ENCODE measurements around the gene SORCS2.

DNA sequence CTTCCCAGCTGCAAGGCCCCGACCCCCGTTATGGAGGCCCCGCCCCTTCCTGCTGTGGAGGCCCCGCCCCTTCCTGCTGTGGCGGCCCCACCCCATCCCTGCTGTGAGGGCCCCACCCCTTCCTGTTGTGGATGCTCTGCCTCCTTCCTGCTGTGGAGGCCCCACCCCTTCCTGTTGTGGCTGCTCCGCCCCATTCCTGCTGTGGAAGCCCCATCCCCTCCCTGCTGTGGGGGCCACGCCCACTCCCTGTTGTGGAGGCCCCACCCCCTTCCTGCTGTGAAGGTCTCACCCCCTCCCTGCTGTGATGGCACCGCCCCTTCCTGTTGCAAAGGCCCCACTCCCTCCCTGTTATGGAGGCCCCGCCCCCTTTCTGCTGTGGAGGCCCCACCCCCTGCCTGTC is 347.3 kb downstream of the SORCS2 start:
- TF ChIP-seq EZH2 (IDR thresholded peaks at IDR 0.05; ENCODE audit: insufficient read depth, poor library complexity, severe bottlenecking) = no peak
- TF ChIP-seq EZH2phosphoT487 (IDR thresholded peaks at IDR 0.05; ENCODE audit: insufficient read depth, low read depth) = no peak

Measured in GM23248 (cell line).